ENCODE measurements around the gene CEACAM6. TPM values are rescaled to one million over a fixed set of nuclear protein-coding genes. Genes with fewer than 3 reads are reported as not detected.

Gene CEACAM6
- total and polyA plus RNA-seq, 10 donors: 0.27 to 14.8 (median 1.0) TPM

- WGBS, 5 donors: 22 to 45% (median 29%) methylated on average over 5 of the region's 5 CpGs
- DNase-seq: no peak
- Histone ChIP-seq H3K9me3 (no peaks in the 10 kb centered on the region), H3K4me3 (no peak overlapping the region), H3K4me1 (peaks cover 0 to 37% (median 25%) of the 10 kb centered on the region in 6 donors), H3K36me3 (no peaks in the 10 kb centered on the region), H3K27ac (peak overlapping the region in 3 of 8 donors; percentile 41 to 64 (median 51)), H3K27me3 (replicated peaks in 1 of 7) (peaks cover 0 to 56% (median 7%) of the 10 kb centered on the region in 7 donors)
- TF ChIP-seq POLR2AphosphoS5 (IDR thresholded peaks at IDR 0.05) (no peak), POLR2A (IDR thresholded peaks at IDR 0.05) (no peak), CTCF (IDR thresholded peaks at IDR 0.05 in 8 of 11, conservative IDR thresholded peaks at IDR 0.05 in 3 of 11) (no peak)
- intact Hi-C loops (cut with DNase I; ENCODE audit: low total_unique reads): no loop called here
Measured at GRCh38 chr19:41783612-41784011, 28.3 kb downstream of the CEACAM6 start.

- H3K27me3 ChIP-seq (replicated peaks in 1 of 7): peaks cover 0 to 60% (median 7%) of the 10 kb centered on the region in 7 donors
- no peak for DNase-seq
- peaks cover 0 to 37% (median 25%) of the 10 kb centered on the region in 6 donors for H3K4me1 ChIP-seq
- intact Hi-C loops (cut with DNase I; ENCODE audit: low total_unique reads): no loop called here
- H3K27ac ChIP-seq: peak overlapping the region in 4 of 8 donors; percentile 41 to 64 (median 54)
- H3K4me3 ChIP-seq: peak overlapping the region in 1 of 8 donors; percentile 33
- H3K36me3 ChIP-seq: no peaks in the 10 kb centered on the region
- TF ChIP-seq POLR2A (IDR thresholded peaks at IDR 0.05) (no peak), POLR2AphosphoS5 (IDR thresholded peaks at IDR 0.05) (no peak), CTCF (IDR thresholded peaks at IDR 0.05 in 8 of 11, conservative IDR thresholded peaks at IDR 0.05 in 3 of 11) (no peak)
- WGBS, 5 donors: 18 to 39% (median 21%) methylated on average over 3 of the region's 3 CpGs
- no peaks in the 10 kb centered on the region for H3K9me3 ChIP-seq
Measured at GRCh38 chr19:41784312-41784711, 29.0 kb downstream of the CEACAM6 start.

- H3K36me3 ChIP-seq: no peaks in the 10 kb centered on the region
- H3K4me3 ChIP-seq: peak overlapping the region in 1 of 8 donors; percentile 33
- peak overlapping the region in 5 of 8 donors; percentile 41 to 64 (median 51) for H3K27ac ChIP-seq
- TF ChIP-seq POLR2A (IDR thresholded peaks at IDR 0.05): no peak
- no peak for TF ChIP-seq POLR2AphosphoS5 (IDR thresholded peaks at IDR 0.05)
- TF ChIP-seq CTCF (IDR thresholded peaks at IDR 0.05 in 8 of 11, conservative IDR thresholded peaks at IDR 0.05 in 3 of 11): no peak
- 15 to 23% (median 21%) methylated on average over 4 of the region's 4 CpGs for WGBS, 5 donors
- H3K27me3 ChIP-seq (replicated peaks in 1 of 7): peaks cover 0 to 61% (median 7%) of the 10 kb centered on the region in 7 donors
- peaks cover 0 to 37% (median 25%) of the 10 kb centered on the region in 6 donors for H3K4me1 ChIP-seq
- intact Hi-C loops (cut with DNase I; ENCODE audit: low total_unique reads): loop anchor here (5.0 kb wide), 1 partner anchor 32 kb away; no protein-coding TSS in a partner anchor
- DNase-seq: no peak
- H3K9me3 ChIP-seq: no peaks in the 10 kb centered on the region
Measured at GRCh38 chr19:41784743-41785142, 29.4 kb downstream of the CEACAM6 start.

- peak overlapping the region in 1 of 8 donors; percentile 33 for H3K4me3 ChIP-seq
- DNase-seq: peak; percentile 84
- peak overlapping the region in 5 of 8 donors; percentile 15 to 64 (median 51) for H3K27ac ChIP-seq
- H3K9me3 ChIP-seq: no peaks in the 10 kb centered on the region
- peaks cover 0 to 64% (median 7%) of the 10 kb centered on the region in 7 donors for H3K27me3 ChIP-seq (replicated peaks in 1 of 7)
- WGBS, 5 donors: 0 to 2% (median 1%) methylated on average over 10 of the region's 10 CpGs
- peaks cover 0 to 37% (median 25%) of the 10 kb centered on the region in 6 donors for H3K4me1 ChIP-seq
- no peaks in the 10 kb centered on the region for H3K36me3 ChIP-seq
- TF ChIP-seq POLR2A (IDR thresholded peaks at IDR 0.05) (no peak), CTCF (IDR thresholded peaks at IDR 0.05 in 8 of 11, conservative IDR thresholded peaks at IDR 0.05 in 3 of 11) (peak; percentile 66 to 89 (median 77)), POLR2AphosphoS5 (IDR thresholded peaks at IDR 0.05) (no peak)
- intact Hi-C loops (cut with DNase I; ENCODE audit: low total_unique reads): loop anchor here (5.0 kb wide), 1 partner anchor 33 kb away; no protein-coding TSS in a partner anchor
Measured at GRCh38 chr19:41785653-41786052, 30.3 kb downstream of the CEACAM6 start.

Data from spleen (tissue), 11 donors.